Endometrium (tissue), 2 donors: ENCODE measurements around the gene PRCC.

ENCODE experiments used
- FAIRE-seq: peaks from 2 replicates; lab custom pipeline; 2012; peaks lifted over from hg19 to GRCh38; lab: Jason Lieb, UNC
- donor health status: control.
- donor health status: control.

Gene PRCC

DNA sequence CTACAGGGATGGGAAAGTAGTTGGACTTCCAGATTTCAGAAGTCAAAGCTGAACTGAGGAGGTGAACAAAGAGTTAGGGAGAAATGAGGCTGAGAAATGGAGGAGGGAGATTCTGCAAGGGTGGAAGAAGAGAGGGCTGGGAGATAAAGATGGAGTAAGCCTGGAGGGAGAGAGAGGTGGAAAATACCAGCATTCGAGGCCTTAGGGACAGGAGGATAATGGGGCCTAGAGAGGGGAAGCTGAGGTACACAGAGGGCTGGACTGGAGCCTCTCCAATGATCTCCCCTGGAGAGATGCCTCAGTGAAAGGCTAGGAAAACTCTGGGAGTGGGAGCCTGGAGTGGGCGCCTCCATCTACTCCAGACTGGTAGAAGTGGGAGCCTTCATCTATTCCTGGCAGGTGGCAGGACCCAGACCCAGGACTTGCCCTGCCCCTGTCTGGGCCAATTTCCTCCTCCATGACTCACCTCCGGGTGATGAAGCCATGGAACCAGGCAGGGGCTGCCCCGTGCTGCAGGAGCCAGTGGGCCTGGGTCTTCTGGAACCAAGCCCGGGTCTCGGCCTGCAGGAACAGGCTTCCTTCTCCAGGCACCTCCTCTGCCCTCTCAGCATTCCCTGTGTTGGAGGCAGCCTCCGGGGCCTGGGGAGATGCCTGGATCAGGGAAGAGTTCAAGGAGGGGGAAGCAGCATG is 47.4 kb downstream of the PRCC start:
- no peak for FAIRE-seq

DNA sequence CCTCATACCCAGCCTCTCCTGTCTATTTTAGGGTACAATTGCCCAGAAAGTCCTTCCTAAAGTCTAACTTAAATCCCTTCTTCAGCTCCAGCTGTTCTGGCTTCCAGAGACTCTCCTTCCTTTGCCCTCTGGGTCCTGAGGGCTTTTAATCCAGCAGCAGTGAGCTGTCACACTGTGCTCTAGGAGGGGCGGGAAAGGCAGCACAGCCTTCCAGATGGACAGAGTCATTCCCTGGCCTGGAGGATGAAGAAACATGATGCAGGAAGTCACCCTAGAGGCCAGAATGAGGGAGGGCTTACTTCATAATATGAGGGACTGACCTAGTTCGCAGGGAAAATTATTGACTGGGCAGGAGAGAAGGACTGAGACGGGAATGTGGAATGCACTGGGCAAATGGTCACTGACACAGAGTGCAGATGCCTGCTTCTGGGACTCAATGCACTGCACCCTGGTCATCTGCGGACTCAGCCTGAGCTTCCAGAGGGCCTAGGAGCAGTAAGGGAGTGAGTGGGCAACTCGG is 48.0 kb downstream of the PRCC start:
- FAIRE-seq, result no peak

DNA sequence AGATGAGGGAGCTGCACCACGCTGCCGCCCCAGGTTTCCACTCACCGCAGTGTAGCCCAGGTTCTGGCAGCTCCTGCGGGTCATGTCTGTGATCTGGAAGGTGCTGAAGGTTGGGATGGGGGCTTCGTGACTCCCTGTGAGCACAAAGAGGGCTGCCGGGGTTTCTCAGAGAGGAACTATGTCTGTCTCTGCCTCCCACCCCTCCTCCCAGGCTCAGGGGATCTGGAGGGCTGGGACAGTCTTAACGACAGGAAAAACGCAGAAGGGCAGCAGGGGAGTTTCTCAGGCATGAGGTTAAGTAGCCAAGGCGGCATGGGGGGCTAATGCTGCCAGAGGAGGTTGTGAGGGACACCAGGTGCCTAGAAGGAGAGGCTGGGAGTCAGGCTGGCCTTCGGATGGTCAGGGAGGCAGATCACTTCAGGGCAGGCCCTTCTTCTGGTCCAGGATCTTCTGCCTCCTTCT is 48.7 kb downstream of the PRCC start:
- FAIRE-seq, result no peak

DNA sequence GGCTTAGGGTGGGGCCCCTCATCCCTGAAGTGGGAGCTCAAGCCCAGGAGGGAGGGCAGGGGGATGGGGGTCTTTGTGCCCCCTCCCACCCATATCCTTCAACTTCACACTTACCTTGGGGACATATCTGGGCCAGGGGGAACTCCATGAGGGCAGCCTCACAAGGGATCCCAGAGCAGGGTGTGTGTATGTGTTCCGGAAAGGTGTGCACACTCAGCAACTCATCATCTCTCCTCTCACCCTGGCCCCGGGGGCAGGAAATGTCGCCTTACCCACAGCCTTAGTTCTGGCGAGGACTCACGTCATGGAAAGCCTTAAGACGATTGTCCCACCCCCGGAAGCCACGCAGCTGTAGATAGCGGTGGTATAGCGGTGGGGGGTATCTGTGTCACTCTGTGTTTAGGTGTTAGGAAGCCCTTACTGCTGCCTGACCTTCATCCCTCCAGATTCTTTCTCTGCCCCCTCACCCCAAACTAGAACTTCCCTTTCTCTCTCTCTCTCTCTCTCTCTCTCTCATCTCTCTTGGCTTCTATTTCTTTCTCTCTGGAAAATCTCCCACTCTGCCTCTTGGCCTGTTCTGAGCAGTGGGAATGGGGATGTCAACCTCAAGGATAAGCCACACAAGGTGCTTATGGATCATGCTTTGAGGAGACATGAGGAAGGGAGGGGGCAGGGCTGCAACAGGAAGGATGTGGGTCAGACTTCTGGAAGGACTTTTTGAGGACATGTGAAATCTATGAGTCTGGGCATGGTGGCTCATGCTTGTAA is 49.4 kb downstream of the PRCC start, which contains the start of gene SH2D2A:
Gene SH2D2A (minus strand): TSS at position 288 of the 768 bp plus-strand sequence. CDS start 140 bp downstream, at position 148.
- FAIRE-seq, result no peak

DNA sequence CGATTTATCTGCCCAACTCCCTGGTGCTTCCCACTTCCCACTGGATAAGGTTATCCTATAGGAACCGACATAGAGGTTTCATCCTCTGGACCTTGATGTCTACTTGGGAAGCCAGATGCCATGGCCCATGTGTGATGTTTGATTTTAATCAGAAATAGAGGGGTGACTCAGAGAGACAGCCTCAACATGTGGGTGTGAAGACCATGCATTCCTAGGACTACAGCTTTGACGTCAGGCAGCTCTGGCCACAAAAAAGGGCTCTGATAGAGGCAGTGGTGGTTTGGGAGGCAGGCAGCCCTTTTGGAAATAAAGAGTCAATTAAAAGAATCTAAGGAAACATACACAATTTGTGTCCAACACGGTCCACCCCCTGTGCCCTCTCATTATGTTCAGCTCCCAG is 54.5 kb downstream of the PRCC start:
- FAIRE-seq, result no peak

DNA sequence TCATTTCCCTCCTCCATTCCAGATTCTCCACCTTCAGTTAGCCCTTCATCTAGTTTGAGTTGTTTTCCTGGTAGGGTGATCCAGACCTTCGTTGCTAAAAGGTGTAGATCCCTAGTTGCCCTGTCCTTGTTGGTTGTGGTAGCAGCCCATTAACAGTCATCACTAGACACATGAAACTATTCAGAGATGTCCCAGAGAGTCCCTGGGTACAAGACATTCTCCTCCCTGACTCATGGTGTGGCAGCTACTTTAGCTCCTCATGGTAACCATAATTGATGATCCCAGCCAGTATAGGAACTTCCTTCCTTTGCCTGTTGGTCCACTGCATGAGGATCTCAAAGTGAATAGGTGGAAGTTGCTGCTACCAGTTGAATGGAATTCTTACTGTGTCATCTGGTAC is 55.3 kb downstream of the PRCC start:
- FAIRE-seq, result no peak

DNA sequence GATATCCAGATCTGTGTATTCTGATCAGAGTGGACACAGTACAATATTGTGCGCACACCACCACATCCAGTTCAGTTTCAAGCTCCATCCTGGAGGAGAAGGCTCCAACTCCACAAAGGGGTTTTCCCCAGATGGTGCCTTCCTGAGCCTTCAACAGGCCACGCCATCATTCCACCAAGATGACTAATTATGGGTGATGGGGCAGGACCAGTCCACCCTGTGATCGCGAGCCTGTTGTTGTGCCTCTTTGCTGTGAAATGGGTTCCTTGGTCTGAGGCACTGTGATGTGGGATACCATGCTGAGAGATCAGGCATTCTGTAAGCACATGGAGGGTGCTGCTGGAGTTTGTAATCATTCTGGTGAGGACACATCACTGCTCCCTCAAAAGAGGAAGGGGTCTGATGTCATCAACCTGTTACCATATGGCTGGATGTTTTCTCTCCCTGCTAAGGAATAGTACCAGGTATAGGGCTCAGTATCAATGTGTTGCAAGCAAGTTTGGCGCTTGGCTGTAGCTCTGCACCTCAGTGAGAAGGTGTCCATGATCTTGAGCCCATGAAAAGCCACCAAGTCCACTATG is 56.0 kb downstream of the PRCC start:
- FAIRE-seq, result no peak

DNA sequence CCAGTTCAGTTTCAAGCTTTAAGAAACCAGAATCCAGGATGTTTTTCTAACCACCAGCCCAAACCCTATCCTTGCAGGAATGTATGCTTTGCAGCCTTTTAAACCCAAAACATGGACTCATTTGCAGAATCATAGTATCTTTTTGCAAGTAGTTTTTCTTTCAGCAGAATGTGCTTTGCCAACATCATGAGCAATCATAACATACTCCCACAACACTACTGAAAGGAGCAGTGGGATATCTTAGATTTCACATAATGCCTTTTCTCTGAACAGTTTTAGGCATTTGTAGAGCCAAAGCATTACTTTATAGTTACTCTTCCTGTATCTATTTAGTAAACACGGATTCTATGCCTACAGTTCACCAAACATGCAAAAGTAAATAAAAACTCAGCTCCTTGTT is 59.3 kb downstream of the PRCC start:
- no peak for FAIRE-seq

DNA sequence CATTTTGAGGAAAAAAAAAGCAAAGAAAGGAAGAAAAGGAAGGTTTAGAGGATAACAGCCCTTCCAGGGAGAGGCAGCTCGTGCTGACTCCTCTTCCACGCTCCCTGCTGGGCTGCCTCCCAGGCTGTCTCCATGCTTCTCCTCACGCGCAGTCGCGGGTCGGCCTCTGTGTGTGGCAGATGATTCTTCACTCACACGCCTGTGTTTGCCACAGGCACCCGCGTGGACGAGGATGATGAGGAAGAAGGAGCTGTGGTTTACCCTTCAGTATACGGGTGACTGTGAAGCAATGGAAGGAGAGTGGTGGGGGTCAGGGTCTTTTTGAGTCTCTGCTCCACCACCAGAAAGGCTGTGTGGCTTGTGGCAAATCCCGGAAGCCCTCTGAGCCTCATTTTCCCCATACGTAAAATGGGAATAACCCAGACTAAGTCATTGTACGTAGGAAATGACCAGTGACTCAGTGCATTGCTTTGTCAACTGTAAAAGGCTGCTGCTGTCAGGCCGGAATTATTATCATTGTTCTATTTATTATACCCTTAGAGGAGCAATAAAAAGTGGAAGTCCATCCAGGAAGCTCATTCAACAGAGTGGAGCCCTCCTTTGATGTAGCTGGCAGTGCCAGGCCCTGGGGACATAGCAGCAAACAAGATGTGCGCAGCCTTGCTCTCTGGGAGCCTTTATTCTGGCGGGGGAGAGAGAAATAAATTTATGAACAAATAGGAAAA is 61.2 kb downstream of the PRCC start:
- FAIRE-seq, result no peak

DNA sequence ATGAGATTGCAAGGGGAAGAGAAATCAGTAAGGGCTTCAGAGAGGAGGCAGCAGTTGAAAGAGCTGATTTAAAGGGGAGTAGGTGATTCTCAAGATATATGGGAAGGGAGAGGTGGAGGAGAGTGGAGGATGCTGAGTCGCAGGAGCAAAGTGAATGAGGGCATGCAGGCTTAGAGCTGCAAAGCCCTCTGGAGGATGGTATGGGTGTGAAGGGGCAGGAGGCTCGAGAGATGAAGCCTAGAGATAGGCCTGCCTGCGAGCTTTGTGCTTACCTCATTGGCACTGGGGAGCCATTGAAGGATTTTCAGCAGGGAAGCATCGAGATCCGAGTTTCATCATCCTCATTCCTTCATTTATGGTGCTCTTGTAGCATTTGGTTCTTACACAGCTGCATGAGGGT is 65.1 kb downstream of the PRCC start:
- no peak for FAIRE-seq

DNA sequence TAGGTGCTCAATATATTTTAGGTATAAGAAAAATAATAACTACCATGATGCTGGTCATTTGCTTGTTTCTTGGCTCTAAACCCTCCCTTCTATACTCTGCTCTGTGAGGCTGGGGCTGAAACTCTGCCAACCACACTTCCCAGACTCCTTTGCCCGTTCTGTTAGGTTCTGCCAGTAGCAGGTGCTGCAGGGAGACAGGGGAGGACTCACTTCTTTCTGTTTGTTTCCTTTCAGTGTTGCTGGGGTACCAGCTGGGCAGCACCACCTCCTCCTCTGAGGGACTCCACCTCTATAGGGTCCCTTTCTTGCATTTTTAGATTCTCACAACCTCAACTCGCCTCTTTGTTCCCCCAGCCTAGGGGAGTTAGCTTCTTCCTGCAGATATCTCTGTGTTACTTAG is 66.3 kb downstream of the PRCC start:
- no peak for FAIRE-seq

DNA sequence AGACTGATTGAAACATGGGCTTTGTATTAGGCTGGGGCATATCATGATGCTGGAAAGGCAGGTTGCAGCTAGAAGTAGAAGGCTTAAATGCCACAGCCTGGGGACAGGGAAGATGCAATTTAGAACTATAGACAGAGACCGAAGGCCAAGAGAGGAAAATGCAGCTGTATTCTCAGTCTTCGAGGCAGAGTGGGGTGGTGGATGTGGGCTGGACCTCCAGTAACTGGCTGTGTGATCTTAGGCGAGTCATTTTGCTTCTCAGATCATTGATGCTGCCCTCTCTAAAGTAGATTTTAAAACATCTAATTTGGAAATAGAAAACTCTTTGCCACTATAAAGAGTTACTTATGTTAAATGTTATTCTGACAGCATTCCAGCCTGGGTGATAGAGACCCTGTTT is 67.0 kb downstream of the PRCC start:
- FAIRE-seq, result no peak

DNA sequence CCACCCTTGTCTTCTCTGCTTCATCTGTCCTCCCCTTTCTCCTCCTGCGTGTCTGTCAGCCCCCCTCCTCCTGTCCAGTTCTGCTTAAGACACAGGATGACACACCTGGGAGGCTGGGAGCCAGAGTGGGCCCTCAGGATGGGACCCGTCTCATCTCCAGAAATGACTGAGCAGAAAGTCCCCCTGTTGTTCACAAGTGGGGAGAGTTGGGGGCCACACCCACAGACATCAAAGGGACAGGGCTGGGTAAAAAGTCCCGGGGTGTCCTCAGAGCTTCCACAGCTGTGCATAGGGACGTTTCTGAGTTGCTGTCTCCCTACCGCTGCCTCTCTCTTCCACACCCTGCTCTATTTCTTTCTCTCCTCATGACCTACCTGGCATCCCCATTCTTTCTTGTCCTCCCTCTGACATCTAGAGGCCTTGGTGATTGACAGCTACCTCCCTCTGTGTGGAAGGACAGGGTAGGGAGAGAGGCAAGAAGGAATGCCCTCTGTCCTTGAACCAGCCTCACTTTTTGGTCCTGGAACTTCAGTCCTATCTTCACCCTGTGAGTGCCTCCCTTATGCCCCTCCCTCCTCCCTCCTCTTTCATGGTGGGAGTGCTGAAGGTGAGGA is 68.8 kb downstream of the PRCC start:
- FAIRE-seq, result no peak

DNA sequence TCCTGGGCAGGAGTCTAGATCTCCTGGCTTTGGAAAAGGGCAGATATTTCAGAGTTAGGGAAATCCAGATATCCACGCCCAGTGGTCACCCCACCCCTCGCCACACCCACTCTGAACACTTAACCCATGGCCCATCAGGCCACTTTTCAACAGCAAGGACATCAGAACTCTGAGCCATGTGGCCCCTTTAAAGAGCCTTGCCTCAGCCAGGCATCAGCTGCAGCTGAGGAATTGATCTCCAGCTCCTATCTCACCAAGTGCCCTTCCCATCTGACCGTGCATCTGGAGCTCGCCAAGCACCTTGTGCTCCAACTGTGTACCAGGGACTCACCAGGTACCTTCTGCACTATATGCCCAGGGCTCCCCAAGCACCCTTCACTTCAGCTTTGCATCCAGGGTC is 69.6 kb downstream of the PRCC start:
- no peak for FAIRE-seq

DNA sequence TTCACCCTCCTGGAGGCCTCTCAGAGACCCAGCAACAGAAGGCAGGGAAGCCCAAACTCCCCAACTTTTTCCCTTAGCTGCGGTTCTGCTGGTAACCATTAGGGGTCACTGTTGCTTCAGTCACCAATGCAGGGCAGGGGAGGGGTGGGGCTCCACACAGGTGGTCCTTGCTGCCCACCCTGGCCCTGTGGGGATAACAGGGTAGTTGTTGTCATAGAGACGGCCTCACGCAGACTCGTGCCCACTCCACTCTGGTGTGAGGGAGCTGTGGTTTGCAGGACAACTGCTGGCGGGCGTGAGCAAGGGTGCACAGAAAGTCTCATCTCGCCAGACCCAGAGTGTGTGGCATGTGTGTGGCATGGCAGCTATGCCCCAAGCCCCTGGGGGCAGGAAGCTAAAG is 71.6 kb downstream of the PRCC start:
- no peak for FAIRE-seq

DNA sequence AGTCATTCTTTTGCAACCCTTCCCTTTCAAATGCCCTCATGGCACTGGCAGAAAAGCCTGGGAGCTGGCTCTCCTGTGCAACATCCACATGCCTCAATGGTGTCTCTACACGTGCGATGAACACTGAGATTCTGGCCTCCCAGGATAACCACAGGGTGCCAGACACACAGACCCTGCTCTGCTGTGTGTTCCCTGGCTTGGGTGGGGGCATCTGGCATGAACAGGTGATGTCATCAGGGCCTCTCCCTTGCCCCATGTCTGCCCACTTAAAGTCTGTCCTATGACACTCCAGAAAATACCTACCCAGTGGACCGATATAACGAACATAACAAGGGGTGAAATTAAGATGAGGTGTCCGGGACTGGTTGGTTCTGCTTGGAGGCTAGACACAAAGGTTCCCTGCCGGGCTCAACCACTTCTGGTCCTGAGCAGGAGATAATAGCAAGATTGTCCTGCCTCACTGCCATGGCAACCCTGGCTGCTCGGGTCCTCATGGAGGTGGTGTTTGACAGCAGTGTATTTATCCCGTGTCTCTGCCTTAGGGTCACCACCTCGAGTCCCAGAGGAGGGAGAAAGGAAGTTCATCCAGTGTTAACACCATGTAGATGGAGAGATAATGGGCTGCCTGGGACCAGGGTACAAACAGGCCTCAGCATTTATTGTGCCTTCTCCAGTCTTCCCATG is 72.2 kb downstream of the PRCC start:
- no peak for FAIRE-seq

DNA sequence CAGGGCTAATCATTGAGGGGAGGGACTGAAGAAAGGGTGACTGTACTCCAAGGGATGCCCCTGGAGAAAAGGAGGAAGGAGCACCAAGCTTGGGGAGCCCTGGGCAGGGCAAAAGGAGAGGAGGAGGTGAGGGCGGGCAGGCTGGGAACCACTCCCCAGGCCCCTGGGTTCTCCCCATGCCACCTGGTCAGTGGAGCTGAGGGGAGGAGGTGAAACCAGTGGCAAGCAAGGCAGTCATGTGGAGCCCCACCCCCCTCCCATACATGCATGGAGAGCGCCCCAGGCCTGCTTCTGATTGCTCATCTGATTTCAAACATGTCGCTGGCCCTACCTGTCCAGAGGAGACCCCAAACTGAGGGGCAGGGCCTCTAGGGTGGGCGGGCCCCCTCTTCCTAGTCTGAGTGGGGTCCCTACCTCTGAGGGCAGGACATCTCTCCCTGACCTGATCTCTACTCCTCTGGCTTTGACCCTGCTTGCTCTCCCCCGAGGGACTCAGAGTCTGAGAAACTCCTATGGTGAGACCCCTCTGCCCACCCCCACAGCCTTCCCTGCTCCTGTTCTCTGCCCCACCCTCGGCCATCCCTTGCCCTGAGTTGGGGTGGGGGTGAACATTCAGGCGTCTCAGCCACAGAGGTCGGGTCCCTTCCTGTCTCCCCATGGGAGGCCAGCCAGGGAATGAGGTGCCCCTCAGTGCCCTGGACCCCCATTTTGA is 73.0 kb downstream of the PRCC start:
- FAIRE-seq, result no peak

DNA sequence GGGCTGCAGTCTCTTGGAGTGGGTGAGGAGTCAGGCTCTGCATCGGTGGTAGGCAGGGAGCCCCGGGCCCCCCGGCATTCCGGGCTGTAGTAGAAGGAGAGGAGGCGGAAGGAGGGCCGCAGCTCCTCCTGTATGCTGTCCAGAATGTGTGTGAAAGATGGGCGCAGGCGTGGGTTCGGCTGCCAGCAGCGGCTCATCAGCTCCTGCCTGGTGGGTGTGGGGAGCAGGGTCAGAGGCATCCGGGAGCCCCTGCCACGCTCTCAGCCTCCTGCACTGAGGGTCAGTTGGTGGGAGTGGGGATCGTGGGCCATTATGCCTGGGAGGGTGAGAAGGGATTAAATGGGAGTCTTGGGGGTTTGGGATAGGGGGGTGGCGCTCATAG is 73.6 kb downstream of the PRCC start:
- no peak for FAIRE-seq

DNA sequence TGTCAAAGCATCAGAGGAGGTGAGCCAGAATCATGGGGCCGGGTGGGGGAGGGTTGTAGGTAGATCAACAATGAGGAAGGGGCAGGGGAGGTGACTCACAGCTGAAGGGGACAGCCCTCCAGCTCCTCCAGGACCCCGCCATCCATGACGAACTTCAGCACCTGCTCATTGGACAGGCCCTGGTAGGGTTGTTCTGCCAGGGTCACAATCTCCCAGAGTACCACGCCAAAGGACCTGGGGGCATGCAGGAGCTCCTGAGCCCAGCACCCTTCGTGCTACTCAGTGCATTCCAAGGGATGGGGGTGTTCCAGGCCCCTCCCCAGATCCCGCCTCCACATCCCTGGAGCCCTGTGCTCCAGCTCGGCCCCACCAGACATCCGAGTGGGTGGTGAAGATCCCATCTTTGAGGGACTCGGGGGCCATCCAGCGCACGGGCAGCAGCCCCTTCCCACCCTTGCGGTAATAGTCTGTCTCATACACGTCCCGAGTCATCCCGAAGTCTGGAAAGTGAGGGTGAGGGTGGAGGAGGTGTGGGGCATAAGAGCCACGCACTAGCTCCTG is 74.0 kb downstream of the PRCC start:
- no peak for FAIRE-seq

DNA sequence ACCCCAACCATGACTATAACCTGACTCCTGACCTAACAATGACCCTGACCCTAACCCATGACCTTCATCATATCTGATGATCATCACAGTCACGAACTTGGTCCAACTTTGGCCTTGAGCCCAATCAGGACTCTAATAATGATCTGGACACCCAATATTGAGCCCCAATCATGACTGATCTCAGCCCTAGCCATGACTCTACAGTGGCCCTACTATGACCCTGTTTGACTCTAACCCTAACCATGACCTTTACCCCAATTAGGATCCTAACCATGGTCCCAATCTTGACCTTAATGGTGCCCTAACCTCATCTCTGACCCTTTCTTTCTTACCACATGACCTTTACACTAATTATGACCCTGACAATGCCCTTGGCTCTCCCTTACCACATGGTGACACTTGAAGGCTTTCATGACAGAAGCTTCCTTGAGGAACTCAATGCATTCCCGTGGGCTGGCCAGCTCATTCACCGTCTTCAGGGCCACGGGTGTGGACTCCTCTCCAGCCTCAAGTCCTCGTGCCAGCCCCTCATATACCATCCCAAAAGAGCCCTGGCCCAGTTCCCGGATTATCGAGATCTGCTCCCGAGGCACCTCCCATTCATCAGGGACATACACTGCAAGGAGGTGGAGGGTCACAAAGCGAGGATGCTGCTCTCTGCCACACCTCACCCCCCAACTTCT is 75.4 kb downstream of the PRCC start:
- no peak for FAIRE-seq
